Aortic smooth muscle cell (primary cell): ENCODE data around the gene MAFF. TPM values are rescaled to one million over a fixed set of nuclear protein-coding genes. Genes with fewer than 3 reads are reported as not detected.

Experiments used
- total RNA-seq: library from RNA; depleted of rRNA; stranded (reverse); fragments of >200 nt; gene quantifications from 2 replicates; pipeline ENCODE4 v1.2.3, GENCODE V29; 2014

Gene MAFF
- 41.6 and 44.0 TPM in 2 replicates for total RNA-seq

DNA sequence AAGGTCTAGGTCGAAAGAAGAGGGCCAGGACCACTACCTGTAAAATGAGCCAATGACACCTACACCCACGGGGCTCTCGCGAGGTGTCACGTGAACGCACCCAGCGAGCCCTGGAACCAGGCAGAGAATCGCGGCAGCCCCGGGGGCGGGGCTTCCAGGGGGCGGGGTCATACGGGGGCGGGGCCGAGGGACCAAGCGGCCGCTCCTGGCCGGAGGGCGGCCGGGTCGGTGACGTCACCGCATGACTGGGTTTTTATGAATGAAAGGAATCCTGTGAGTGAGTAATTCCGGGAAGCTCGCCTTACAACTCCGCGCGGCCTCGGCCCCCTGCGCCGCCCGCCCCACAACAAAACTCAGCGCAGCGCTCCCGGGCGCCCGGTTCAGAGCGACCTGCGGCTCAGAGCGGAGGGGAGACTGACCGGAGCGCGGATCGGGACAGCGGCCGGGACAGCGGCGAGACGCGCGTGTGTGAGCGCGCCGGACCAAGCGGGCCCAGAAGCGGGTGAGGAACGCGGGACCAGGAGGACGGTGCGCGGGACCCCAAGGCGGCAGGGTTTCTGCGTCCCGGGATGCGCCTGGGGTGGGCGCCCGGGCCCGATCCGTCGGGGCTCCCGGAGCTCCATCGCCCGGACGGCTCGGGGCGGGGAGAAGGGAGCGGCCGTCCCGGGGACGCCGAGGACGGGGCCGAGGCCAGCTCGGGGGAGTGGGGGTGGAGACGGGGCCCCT is at the start of gene MAFF:
MAFF (plus strand) TSS at position 284 of the 726 bp plus-strand sequence. CDS start 11,860 bp downstream, outside the sequence.

GRCh38 chr22:38181453-38182200 is 20.2 kb upstream of the MAFF start, which contains the start of gene PLA2G6:
TSS of gene PLA2G6 (minus strand) at chr22:38181830. CDS start at chr22:38169426, 12,404 bp downstream.

Other genes with a start within 250 kb of the MAFF start
- 0.37 and 0.40 TPM in 2 replicates for gene C22orf23, start 248.4 kb upstream of the MAFF start, total RNA-seq
- gene POLR2F, start 248.3 kb upstream of the MAFF start, total RNA-seq: 62.7 and 99.5 TPM in 2 replicates
- gene SOX10, start 217.4 kb upstream of the MAFF start, total RNA-seq: not detected in 2 replicates
- gene PICK1, start 144.6 kb upstream of the MAFF start, total RNA-seq: 18.3 and 20.2 TPM in 2 replicates
- 0.26 and 0.37 TPM in 2 replicates for gene SLC16A8, start 117.8 kb upstream of the MAFF start, total RNA-seq
- 2.0 and 2.2 TPM in 2 replicates for gene BAIAP2L2, start 91.3 kb upstream of the MAFF start, total RNA-seq
- 14.4 and 19.0 TPM in 2 replicates for gene PLA2G6, start 20.2 kb upstream of the MAFF start, total RNA-seq
- gene TMEM184B, start 71.0 kb downstream of the MAFF start, total RNA-seq: 24.6 and 36.1 TPM in 2 replicates
- 126 and 134 TPM in 2 replicates for gene CSNK1E, start 115.4 kb downstream of the MAFF start, total RNA-seq